Measurements from ENCODE around the gene VIPR2. TPM values are rescaled to one million over a fixed set of nuclear protein-coding genes. Genes with fewer than 3 reads are reported as not detected.
"Not testable (repeated sequence)": the region's sequence is repeated elsewhere in the genome, so short reads cannot be mapped to it uniquely, and the experiment has no call there.

Gene VIPR2
- total RNA-seq, 1 donor from 2014 or later: not detected

GRCh38 chr7:159083001-159083697 lies 61.5 kb downstream of the VIPR2 start:
- TF ChIP-seq CTCF (IDR thresholded peaks at IDR 0.05): no peak
- intact Hi-C loops (cut with micrococcal nuclease): no loop called here
- no peaks in the 10 kb centered on the region for H3K36me3 Mint-ChIP-seq (ENCODE audit: low read depth)
- H3K27ac Mint-ChIP-seq: no peak overlapping the region
- H3K9me3 Mint-ChIP-seq: no peaks in the 10 kb centered on the region
- DNase-seq (no peak), ATAC-seq (ENCODE audit: low read depth) (no peak)
- H3K27me3 Mint-ChIP-seq: no peaks in the 10 kb centered on the region
- H3K4me1 Mint-ChIP-seq: no peaks in the 10 kb centered on the region
- ChIA-PET POLR2A (no interaction called here), CTCF (no interaction called here)
- no peak overlapping the region for H3K4me3 Mint-ChIP-seq

GRCh38 chr7:159082075-159082474 lies 62.6 kb downstream of the VIPR2 start:
- H3K4me3 Mint-ChIP-seq; ATAC-seq (ENCODE audit: low read depth); H3K27ac Mint-ChIP-seq; H3K4me1 Mint-ChIP-seq; CTCF ChIA-PET; intact Hi-C loops (cut with micrococcal nuclease); H3K27me3 Mint-ChIP-seq; H3K36me3 Mint-ChIP-seq (ENCODE audit: low read depth); DNase-seq; H3K9me3 Mint-ChIP-seq; POLR2A ChIA-PET: not testable (repeated sequence)

GRCh38 chr7:159078911-159079270 lies 65.8 kb downstream of the VIPR2 start:
- intact Hi-C loops (cut with micrococcal nuclease): no loop called here
- no peak for TF ChIP-seq CTCF (IDR thresholded peaks at IDR 0.05)
- ChIA-PET CTCF (no interaction called here), POLR2A (no interaction called here)
- Mint-ChIP-seq H3K36me3 (ENCODE audit: low read depth) (no peaks in the 10 kb centered on the region), H3K4me1 (no peaks in the 10 kb centered on the region), H3K27ac (no peak overlapping the region), H3K4me3 (no peak overlapping the region), H3K27me3 (peaks cover 4% of the 10 kb centered on the region), H3K9me3 (no peaks in the 10 kb centered on the region)
- ATAC-seq (ENCODE audit: low read depth) (no peak), DNase-seq (no peak)

GRCh38 chr7:159078193-159078910 lies 66.3 kb downstream of the VIPR2 start:
- peaks cover 4% of the 10 kb centered on the region for H3K27me3 Mint-ChIP-seq
- DNase-seq: no peak
- H3K4me1 Mint-ChIP-seq: no peaks in the 10 kb centered on the region
- no peak for TF ChIP-seq CTCF (IDR thresholded peaks at IDR 0.05)
- CTCF ChIA-PET: no interaction called here
- POLR2A ChIA-PET: no interaction called here
- no peak overlapping the region for H3K4me3 Mint-ChIP-seq
- ATAC-seq (ENCODE audit: low read depth): no peak
- intact Hi-C loops (cut with micrococcal nuclease): no loop called here
- no peaks in the 10 kb centered on the region for H3K9me3 Mint-ChIP-seq
- no peaks in the 10 kb centered on the region for H3K36me3 Mint-ChIP-seq (ENCODE audit: low read depth)
- no peak overlapping the region for H3K27ac Mint-ChIP-seq

- ATAC-seq (ENCODE audit: low read depth) (no peak), DNase-seq (no peak)
- intact Hi-C loops (cut with micrococcal nuclease): no loop called here
- CTCF ChIA-PET: no interaction called here
- H3K27ac Mint-ChIP-seq: no peak overlapping the region
- H3K9me3 Mint-ChIP-seq: no peaks in the 10 kb centered on the region
- peaks cover 4% of the 10 kb centered on the region for H3K27me3 Mint-ChIP-seq
- no peak overlapping the region for H3K4me3 Mint-ChIP-seq
- TF ChIP-seq CTCF (IDR thresholded peaks at IDR 0.05): no peak
- no peaks in the 10 kb centered on the region for H3K36me3 Mint-ChIP-seq (ENCODE audit: low read depth)
- H3K4me1 Mint-ChIP-seq: no peaks in the 10 kb centered on the region
- POLR2A ChIA-PET: no interaction called here
Observed at GRCh38 chr7:159076333-159076732, 68.3 kb downstream of the VIPR2 start.
